B cell (primary cell): ENCODE measurements around the gene SMPX. TPM values are rescaled to one million over a fixed set of nuclear protein-coding genes. Genes with fewer than 3 reads are reported as not detected.

Experiments
- ATAC-seq: fragments of 200-7000 bp; cut with Tn5 transposase; one replicate; pipeline ENCODE4 v1.10.0; 2021; ENCODE audit warnings: low read depth, mild to moderate bottlenecking, moderate number of reproducible peaks, moderate library complexity
- CTCF ChIA-PET: fragments of 350-600 bp; sonication (Branson Sonifier 250); formaldehyde crosslinking; loops from one replicate; lab custom pipeline; 2021; ENCODE audit warnings: antibody characterized with exemption, inconsistent platforms; lab: Charles Lee
- POLR2A ChIA-PET: fragments of 350-600 bp; sonication (Branson Sonifier 250); formaldehyde crosslinking; loops from one replicate; lab custom pipeline; 2021; ENCODE audit warnings: antibody characterized with exemption; lab: Charles Lee
- DNase-seq: peaks from one replicate; pipeline ENCODE4 v3.0.0; 2013
- H2AFZ ChIP-seq: 2 replicates; pipeline ENCODE4 v1.6.1; 2012; ENCODE audit warnings: mild to moderate bottlenecking, low read depth, low read length; ENCODE audit not compliant: insufficient read depth, poor library complexity, severe bottlenecking
- H3K27ac ChIP-seq, 2 donors: 1 replicate in 1 of 2; 2 replicates in 1 of 2; pipeline ENCODE4 v1.5.1; 2012 to 2013; ENCODE audit warnings: low read length in 2 of 2, mild to moderate bottlenecking in 2 of 2, moderate library complexity in 1 of 2
- H3K27me3 ChIP-seq, 4 experiments: fragments of 200-600 bp in 1 of 4; sonication (generic) in 1 of 4; replicated peaks in 1 of 4; 1 replicate in 2 of 4; 2 replicates in 2 of 4; pipeline versions ENCODE4 v1.6.1 to v1.7.0; 2013 to 2016; ENCODE audit warnings: low read length in 3 of 4, mild to moderate bottlenecking in 2 of 4, mixed read lengths in 1 of 4, moderate library complexity in 1 of 4; ENCODE audit not compliant: insufficient read depth in 4 of 4, control insufficient read depth in 3 of 4; ENCODE audit errors: control extremely low read depth in 1 of 4
- H3K36me3 ChIP-seq, 2 experiments: replicated peaks in 1 of 2; 1 replicate in 1 of 2; 2 replicates in 1 of 2; pipeline versions ENCODE4 v1.6.1 to v1.7.1; 2013; ENCODE audit warnings: low read length in 1 of 2; ENCODE audit not compliant: insufficient read depth in 2 of 2, control insufficient read depth in 1 of 2; ENCODE audit errors: control extremely low read depth in 1 of 2, extremely low read depth in 1 of 2
- H3K4me1 ChIP-seq, 2 donors: fragments of 200-600 bp in 1 of 2; sonication (generic) in 1 of 2; 1 replicate in 1 of 2; 2 replicates in 1 of 2; pipeline versions ENCODE4 v1.5.1 to v1.6.1; 2013 to 2017; ENCODE audit warnings: low read length in 2 of 2; ENCODE audit not compliant: control insufficient read depth in 2 of 2, insufficient read depth in 2 of 2
- H3K4me2 ChIP-seq: replicated peaks from 2 replicates; pipeline ENCODE3; 2012; ENCODE audit warnings: mild to moderate bottlenecking, low read depth, low read length; ENCODE audit not compliant: poor library complexity, severe bottlenecking
- H3K4me3 ChIP-seq, 5 experiments: fragments of 200-600 bp in 1 of 5; sonication (generic) in 1 of 5; 1 replicate in 3 of 5; 2 replicates in 2 of 5; pipeline versions ENCODE4 v1.5.1 to v1.7.0; 2011 to 2016; ENCODE audit warnings: low read length in 4 of 5, mild to moderate bottlenecking in 4 of 5, low read depth in 2 of 5, control low read depth in 1 of 5, moderate library complexity in 1 of 5; ENCODE audit not compliant: insufficient read depth in 1 of 5; ENCODE audit errors: control extremely low read depth in 1 of 5, extremely low read depth in 1 of 5
- H3K79me2 ChIP-seq: fragments of 200-600 bp; sonication (generic); one replicate; pipeline ENCODE4 v1.6.0; 2016; ENCODE audit warnings: low read length; ENCODE audit not compliant: control insufficient read depth, insufficient read depth
- H3K9ac ChIP-seq: fragments of 200-600 bp; sonication (generic); 2 replicates; pipeline ENCODE4 v1.6.1; 2017; ENCODE audit warnings: mild to moderate bottlenecking, low read length, moderate library complexity
- H3K9me3 ChIP-seq, 3 donors: one replicate each; pipeline versions ENCODE4 v1.6.1 to v1.7.1; 2013; ENCODE audit warnings: low read length in 2 of 3; ENCODE audit not compliant: control insufficient read depth in 2 of 3, insufficient read depth in 1 of 3; ENCODE audit errors: control extremely low read depth in 1 of 3
- H4K20me1 ChIP-seq: 2 replicates; pipeline ENCODE4 v1.6.0; 2012; ENCODE audit warnings: mild to moderate bottlenecking, low read length; ENCODE audit not compliant: insufficient read depth, control insufficient read depth, poor library complexity, severe bottlenecking
- H3K27ac Mint-ChIP-seq: one replicate; pipeline ENCODE4 v1.8.0; 2021; ENCODE audit warnings: mixed read lengths
- H3K27me3 Mint-ChIP-seq: one replicate; pipeline ENCODE4 v1.8.0; 2021; ENCODE audit warnings: mixed read lengths
- H3K4me1 Mint-ChIP-seq: one replicate; pipeline ENCODE4 v1.8.0; 2021; ENCODE audit warnings: mixed read lengths
- H3K4me3 Mint-ChIP-seq: one replicate; pipeline ENCODE4 v1.8.0; 2021; ENCODE audit warnings: mixed read lengths
- H3K9me3 Mint-ChIP-seq: one replicate; pipeline ENCODE4 v1.8.0; 2022; ENCODE audit warnings: mixed read lengths; ENCODE audit not compliant: insufficient read depth
- EZH2 ChIP-seq: IDR thresholded peaks from 2 replicates; pipeline ENCODE4 v1.6.1; 2012; ENCODE audit warnings: borderline replicate concordance, low read depth, mild to moderate bottlenecking, moderate library complexity, low read length; ENCODE audit not compliant: insufficient read depth, poor library complexity, severe bottlenecking
- WGBS: methylation state at CpG from one replicate; pipeline ENCODE4 v1.1.5; 2013; ENCODE audit warnings: missing lambda C conversion rate; ENCODE audit not compliant: insufficient coverage; 5-methylcytosine and 5-hydroxymethylcytosine counted together
- intact Hi-C: fragments of 100-400 bp; cut with micrococcal nuclease; formaldehyde crosslinking; loops from one replicate; pipeline ENCODE4 v1.10.0; 2022
- polyA plus RNA-seq: library from polyadenylated mRNA; depleted of rRNA; stranded (reverse); fragments of >200 nt; gene quantifications from 2 replicates; pipeline ENCODE4 v1.2.3, GENCODE V29; 2012
- total RNA-seq, 2 donors: library from RNA; stranded (reverse); fragments of 120-200 nt in 1 of 2; gene quantifications; 1 replicate in 1 of 2; 2 replicates in 1 of 2; pipeline versions ENCODE4 v1.2.3 to v1.2.4, GENCODE V29; 2013 to 2022
- TF ChIP-seq, protein P1 (sequence below): fragments of 200-600 bp; IDR thresholded peaks from one replicate; pipeline ENCODE4 v1.8.0; 2022; ENCODE audit warnings: antibody characterized with exemption, mild to moderate bottlenecking

Gene SMPX
- total and polyA plus RNA-seq, 2 donors (not counting 1 experiment from before 2014, with no cell fraction given), result not detected

DNA sequence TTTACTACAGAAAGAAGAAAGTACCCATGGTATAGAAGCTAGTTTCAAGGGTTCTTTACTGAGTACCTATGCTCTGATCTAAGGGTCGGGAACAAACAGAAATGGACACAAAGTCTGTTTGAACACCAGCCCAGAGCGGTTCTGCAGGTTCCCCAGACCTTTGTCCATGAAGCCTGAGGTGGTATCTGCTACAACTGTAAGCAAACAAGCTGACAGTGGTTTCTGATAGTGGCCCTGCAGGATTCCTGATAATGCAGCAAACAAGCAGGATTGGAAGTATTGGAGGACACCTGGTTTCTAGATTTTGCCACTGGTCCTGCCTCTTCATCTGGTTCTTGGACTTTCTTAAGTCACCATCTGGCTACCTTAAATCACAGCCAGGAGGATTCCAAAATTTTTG lies 23.7 kb downstream of the SMPX start:
- no peak for DNase-seq
- ChIA-PET CTCF (no interaction called here), POLR2A (no interaction called here)
- H3K36me3 ChIP-seq, result no peaks in the 10 kb centered on the region
- Mint-ChIP-seq H3K4me1 (no peaks in the 10 kb centered on the region), H3K9me3 (no peaks in the 10 kb centered on the region), H3K27ac (no peak overlapping the region), H3K27me3 (peaks cover 20% of the 10 kb centered on the region), H3K4me3 (no peak overlapping the region)
- intact Hi-C loops, result no loop called here
- H3K4me1 ChIP-seq, result no peaks in the 10 kb centered on the region
- peaks cover 0 to 3% (median 0%) of the 10 kb centered on the region in 4 experiments for H3K27me3 ChIP-seq
- WGBS, result no CpG with 5 or more reads among the region's 2 CpGs
- no peaks in the 10 kb centered on the region for H3K79me2 ChIP-seq
- TF ChIP-seq, protein P1, sequence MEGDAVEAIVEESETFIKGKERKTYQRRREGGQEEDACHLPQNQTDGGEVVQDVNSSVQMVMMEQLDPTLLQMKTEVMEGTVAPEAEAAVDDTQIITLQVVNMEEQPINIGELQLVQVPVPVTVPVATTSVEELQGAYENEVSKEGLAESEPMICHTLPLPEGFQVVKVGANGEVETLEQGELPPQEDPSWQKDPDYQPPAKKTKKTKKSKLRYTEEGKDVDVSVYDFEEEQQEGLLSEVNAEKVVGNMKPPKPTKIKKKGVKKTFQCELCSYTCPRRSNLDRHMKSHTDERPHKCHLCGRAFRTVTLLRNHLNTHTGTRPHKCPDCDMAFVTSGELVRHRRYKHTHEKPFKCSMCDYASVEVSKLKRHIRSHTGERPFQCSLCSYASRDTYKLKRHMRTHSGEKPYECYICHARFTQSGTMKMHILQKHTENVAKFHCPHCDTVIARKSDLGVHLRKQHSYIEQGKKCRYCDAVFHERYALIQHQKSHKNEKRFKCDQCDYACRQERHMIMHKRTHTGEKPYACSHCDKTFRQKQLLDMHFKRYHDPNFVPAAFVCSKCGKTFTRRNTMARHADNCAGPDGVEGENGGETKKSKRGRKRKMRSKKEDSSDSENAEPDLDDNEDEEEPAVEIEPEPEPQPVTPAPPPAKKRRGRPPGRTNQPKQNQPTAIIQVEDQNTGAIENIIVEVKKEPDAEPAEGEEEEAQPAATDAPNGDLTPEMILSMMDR, result no peak
- TF ChIP-seq EZH2, result no peak
- no peak overlapping the region for H3K9ac ChIP-seq
- no peak overlapping the region for H3K4me2 ChIP-seq
- H3K4me3 ChIP-seq, result no peak overlapping the region
- no peak overlapping the region for H2AFZ ChIP-seq
- no peak overlapping the region for H3K27ac ChIP-seq
- ATAC-seq, result no peak
- no peaks in the 10 kb centered on the region for H4K20me1 ChIP-seq
- no peaks in the 10 kb centered on the region for H3K9me3 ChIP-seq

DNA sequence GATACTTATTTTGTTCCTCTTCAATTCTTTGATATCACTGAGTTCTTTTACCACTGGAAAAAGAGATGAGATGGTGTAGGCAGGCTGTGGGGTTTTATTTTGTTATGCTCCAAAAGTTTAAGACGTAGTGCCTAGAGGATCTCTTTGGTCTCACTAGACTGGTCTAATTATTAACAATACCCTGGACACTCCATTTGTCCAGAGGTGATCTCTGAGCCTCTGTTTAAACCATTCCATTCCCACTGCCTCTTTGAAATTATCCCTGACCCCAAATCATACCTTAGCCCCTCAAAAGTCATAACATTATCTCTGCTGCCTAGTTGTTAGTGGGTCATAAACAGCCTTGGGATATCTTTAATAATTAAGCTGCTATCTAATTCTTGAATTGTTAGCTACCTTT lies 24.2 kb downstream of the SMPX start:
- intact Hi-C loops, result no loop called here
- POLR2A ChIA-PET, result no interaction called here
- no peak overlapping the region for H3K4me3 Mint-ChIP-seq
- H3K9ac ChIP-seq, result no peak overlapping the region
- no peaks in the 10 kb centered on the region for H3K4me1 ChIP-seq
- H2AFZ ChIP-seq, result no peak overlapping the region
- H3K79me2 ChIP-seq, result no peaks in the 10 kb centered on the region
- no peaks in the 10 kb centered on the region for H4K20me1 ChIP-seq
- DNase-seq, result no peak
- CTCF ChIA-PET, result interaction anchor here (0.6 kb wide), 1 partner anchor 1217 kb away, joined by 3 read pairs; no protein-coding TSS in a partner anchor
- no peaks in the 10 kb centered on the region for H3K9me3 Mint-ChIP-seq
- no peak overlapping the region for H3K4me2 ChIP-seq
- H3K27ac Mint-ChIP-seq, result no peak overlapping the region
- no peak overlapping the region for H3K4me3 ChIP-seq
- no peak overlapping the region for H3K27ac ChIP-seq
- WGBS, result no CpG with 5 or more reads among the region's 1 CpG
- TF ChIP-seq EZH2, result no peak
- TF ChIP-seq, protein P1, result no peak
- H3K27me3 Mint-ChIP-seq, result peaks cover 21% of the 10 kb centered on the region
- H3K4me1 Mint-ChIP-seq, result no peaks in the 10 kb centered on the region
- no peaks in the 10 kb centered on the region for H3K36me3 ChIP-seq
- no peak for ATAC-seq
- H3K27me3 ChIP-seq, result peaks cover 0 to 3% (median 0%) of the 10 kb centered on the region in 4 experiments
- H3K9me3 ChIP-seq, result no peaks in the 10 kb centered on the region
